ENCODE measurements around the gene DRC7. TPM values are rescaled to one million over a fixed set of nuclear protein-coding genes. Genes with fewer than 3 reads are reported as not detected.

DRC7 gene
- total and polyA plus RNA-seq, 4 donors: 0.06 to 1.8 (median 0.08) TPM; not detected in 1

DNA sequence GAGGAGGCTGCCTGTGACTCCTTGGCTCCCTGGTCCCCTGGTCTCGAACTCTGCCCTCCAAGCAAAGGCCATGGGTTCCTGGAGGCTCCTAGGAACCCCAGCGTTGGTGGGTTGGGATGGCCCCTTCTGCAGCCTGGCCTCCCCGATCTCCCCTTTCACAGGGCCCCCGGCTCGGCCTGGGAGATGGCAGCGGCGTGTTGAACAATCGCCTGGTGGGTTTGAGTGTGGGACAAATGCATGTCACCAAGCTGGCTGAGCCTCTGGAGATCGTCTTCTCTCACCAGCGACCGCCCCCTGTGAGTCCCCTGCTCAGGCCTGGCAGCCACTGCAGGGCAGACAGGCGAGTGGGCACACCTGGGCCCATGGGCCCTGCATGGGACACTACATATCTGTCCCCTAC is 15.6 kb upstream of the DRC7 start:
- 95% methylated on average over 12 of the region's 12 CpGs for whole genome bisulfite sequencing
- Histone ChIP-seq H3K4me3 (ENCODE audit: low read depth in 1 of 3, low read length in 3 of 3) (no peak overlapping the region), H3K4me1 (ENCODE audit: control insufficient read depth in 4 of 4, insufficient read depth in 4 of 4, low read length in 3 of 4) (peaks cover 5 to 27% (median 15%) of the 10 kb centered on the region in 4 donors), H3K36me3 (ENCODE audit: control insufficient read depth in 4 of 4, insufficient read depth in 3 of 4, low read depth in 1 of 4, low read length in 3 of 4) (no peaks in the 10 kb centered on the region), H3K27me3 (ENCODE audit: control insufficient read depth in 4 of 4, insufficient read depth in 4 of 4, low read length in 3 of 4) (no peaks in the 10 kb centered on the region), H3K9ac (ENCODE audit: low read depth in 1 of 2, low read length in 2 of 2) (no peak overlapping the region), H3K9me3 (ENCODE audit: control insufficient read depth in 4 of 4, low read length in 3 of 4) (no peaks in the 10 kb centered on the region), H3K27ac (ENCODE audit: low read depth in 1 of 2, low read length in 2 of 2) (no peak overlapping the region)
- no peak for DNase-seq (ENCODE audit: low spot score)
- TF ChIP-seq, protein P1, sequence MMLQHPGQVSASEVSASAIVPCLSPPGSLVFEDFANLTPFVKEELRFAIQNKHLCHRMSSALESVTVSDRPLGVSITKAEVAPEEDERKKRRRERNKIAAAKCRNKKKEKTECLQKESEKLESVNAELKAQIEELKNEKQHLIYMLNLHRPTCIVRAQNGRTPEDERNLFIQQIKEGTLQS (IDR thresholded peaks at IDR 0.05): no peak
- no peak for TF ChIP-seq SP1 (IDR thresholded peaks at IDR 0.05)
- TF ChIP-seq FOXA1 (IDR thresholded peaks at IDR 0.05): no peak
- no peak for TF ChIP-seq EGR1 (IDR thresholded peaks at IDR 0.05; ENCODE audit: low read depth in 2 of 2)
- no peak for TF ChIP-seq HNF4A (conservative IDR thresholded peaks at IDR 0.05)
- TF ChIP-seq JUND (IDR thresholded peaks at IDR 0.05): no peak
- no peak for TF ChIP-seq RXRA (IDR thresholded peaks at IDR 0.05)

DNA sequence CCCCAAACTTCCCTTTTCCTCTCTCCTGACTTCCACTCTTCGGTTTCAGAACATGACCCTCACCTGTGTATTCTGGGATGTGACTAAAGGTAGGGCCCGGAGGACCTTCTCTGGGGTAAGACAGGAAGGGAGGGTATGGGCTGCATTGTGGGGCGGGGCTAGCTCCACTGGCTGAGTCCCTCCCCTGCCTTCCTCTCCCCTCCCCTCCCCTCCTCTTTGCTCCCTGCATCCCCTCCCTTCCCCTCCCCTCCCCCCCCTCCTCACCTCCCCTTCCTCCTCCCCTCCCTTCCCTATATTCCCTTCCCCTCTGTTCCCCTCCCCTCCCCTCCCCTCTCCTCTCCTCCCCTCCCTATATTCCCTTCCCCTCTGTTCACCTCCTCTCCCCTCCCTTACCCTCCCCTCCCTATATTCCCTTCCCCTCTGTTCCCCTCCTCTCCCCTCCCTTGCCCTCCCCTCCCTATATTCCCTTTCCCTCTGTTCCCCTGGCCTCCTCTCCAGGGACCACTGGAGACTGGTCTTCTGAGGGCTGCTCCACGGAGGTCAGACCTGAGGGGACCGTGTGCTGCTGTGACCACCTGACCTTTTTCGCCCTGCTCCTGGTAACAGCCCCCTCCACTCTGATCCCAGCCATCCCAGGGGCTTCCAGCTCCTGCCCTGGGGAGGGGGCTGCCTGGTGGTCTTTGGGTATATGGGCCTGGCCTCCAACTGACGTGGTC is 14.7 kb upstream of the DRC7 start:
- H3K9ac ChIP-seq (ENCODE audit: low read depth in 1 of 2, low read length in 2 of 2): no peak overlapping the region
- no peaks in the 10 kb centered on the region for H3K36me3 ChIP-seq (ENCODE audit: control insufficient read depth in 4 of 4, insufficient read depth in 3 of 4, low read depth in 1 of 4, low read length in 3 of 4)
- peaks cover 5 to 27% (median 15%) of the 10 kb centered on the region in 4 donors for H3K4me1 ChIP-seq (ENCODE audit: control insufficient read depth in 4 of 4, insufficient read depth in 4 of 4, low read length in 3 of 4)
- TF ChIP-seq GABPA (IDR thresholded peaks at IDR 0.05 in 1 of 2, conservative IDR thresholded peaks at IDR 0.05 in 1 of 2) (no peak), TAF1 (conservative IDR thresholded peaks at IDR 0.05) (no peak), FOXA2 (IDR thresholded peaks at IDR 0.05) (no peak), RAD21 (IDR thresholded peaks at IDR 0.05) (no peak), YY1 (IDR thresholded peaks at IDR 0.05) (no peak), JUND (IDR thresholded peaks at IDR 0.05) (no peak), NR2F2 (IDR thresholded peaks at IDR 0.05) (no peak), HNF4A (conservative IDR thresholded peaks at IDR 0.05) (no peak), SP1 (IDR thresholded peaks at IDR 0.05) (no peak), RXRA (IDR thresholded peaks at IDR 0.05) (no peak), EGR1 (IDR thresholded peaks at IDR 0.05; ENCODE audit: low read depth in 2 of 2) (no peak), HNF4G (IDR thresholded peaks at IDR 0.05) (no peak), FOXA1 (IDR thresholded peaks at IDR 0.05) (no peak)
- TF ChIP-seq, protein P2, sequence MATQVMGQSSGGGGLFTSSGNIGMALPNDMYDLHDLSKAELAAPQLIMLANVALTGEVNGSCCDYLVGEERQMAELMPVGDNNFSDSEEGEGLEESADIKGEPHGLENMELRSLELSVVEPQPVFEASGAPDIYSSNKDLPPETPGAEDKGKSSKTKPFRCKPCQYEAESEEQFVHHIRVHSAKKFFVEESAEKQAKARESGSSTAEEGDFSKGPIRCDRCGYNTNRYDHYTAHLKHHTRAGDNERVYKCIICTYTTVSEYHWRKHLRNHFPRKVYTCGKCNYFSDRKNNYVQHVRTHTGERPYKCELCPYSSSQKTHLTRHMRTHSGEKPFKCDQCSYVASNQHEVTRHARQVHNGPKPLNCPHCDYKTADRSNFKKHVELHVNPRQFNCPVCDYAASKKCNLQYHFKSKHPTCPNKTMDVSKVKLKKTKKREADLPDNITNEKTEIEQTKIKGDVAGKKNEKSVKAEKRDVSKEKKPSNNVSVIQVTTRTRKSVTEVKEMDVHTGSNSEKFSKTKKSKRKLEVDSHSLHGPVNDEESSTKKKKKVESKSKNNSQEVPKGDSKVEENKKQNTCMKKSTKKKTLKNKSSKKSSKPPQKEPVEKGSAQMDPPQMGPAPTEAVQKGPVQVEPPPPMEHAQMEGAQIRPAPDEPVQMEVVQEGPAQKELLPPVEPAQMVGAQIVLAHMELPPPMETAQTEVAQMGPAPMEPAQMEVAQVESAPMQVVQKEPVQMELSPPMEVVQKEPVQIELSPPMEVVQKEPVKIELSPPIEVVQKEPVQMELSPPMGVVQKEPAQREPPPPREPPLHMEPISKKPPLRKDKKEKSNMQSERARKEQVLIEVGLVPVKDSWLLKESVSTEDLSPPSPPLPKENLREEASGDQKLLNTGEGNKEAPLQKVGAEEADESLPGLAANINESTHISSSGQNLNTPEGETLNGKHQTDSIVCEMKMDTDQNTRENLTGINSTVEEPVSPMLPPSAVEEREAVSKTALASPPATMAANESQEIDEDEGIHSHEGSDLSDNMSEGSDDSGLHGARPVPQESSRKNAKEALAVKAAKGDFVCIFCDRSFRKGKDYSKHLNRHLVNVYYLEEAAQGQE (IDR thresholded peaks at IDR 0.05): no peak
- TF ChIP-seq, protein P3, sequence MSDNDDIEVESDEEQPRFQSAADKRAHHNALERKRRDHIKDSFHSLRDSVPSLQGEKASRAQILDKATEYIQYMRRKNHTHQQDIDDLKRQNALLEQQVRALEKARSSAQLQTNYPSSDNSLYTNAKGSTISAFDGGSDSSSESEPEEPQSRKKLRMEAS (IDR thresholded peaks at IDR 0.05): no peak
- TF ChIP-seq, protein P1 (IDR thresholded peaks at IDR 0.05): no peak
- TF ChIP-seq, protein P4, sequence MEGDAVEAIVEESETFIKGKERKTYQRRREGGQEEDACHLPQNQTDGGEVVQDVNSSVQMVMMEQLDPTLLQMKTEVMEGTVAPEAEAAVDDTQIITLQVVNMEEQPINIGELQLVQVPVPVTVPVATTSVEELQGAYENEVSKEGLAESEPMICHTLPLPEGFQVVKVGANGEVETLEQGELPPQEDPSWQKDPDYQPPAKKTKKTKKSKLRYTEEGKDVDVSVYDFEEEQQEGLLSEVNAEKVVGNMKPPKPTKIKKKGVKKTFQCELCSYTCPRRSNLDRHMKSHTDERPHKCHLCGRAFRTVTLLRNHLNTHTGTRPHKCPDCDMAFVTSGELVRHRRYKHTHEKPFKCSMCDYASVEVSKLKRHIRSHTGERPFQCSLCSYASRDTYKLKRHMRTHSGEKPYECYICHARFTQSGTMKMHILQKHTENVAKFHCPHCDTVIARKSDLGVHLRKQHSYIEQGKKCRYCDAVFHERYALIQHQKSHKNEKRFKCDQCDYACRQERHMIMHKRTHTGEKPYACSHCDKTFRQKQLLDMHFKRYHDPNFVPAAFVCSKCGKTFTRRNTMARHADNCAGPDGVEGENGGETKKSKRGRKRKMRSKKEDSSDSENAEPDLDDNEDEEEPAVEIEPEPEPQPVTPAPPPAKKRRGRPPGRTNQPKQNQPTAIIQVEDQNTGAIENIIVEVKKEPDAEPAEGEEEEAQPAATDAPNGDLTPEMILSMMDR (IDR thresholded peaks at IDR 0.05; ENCODE audit: low read depth, low read length, missing input control): no peak
- TF ChIP-seq, protein P5, sequence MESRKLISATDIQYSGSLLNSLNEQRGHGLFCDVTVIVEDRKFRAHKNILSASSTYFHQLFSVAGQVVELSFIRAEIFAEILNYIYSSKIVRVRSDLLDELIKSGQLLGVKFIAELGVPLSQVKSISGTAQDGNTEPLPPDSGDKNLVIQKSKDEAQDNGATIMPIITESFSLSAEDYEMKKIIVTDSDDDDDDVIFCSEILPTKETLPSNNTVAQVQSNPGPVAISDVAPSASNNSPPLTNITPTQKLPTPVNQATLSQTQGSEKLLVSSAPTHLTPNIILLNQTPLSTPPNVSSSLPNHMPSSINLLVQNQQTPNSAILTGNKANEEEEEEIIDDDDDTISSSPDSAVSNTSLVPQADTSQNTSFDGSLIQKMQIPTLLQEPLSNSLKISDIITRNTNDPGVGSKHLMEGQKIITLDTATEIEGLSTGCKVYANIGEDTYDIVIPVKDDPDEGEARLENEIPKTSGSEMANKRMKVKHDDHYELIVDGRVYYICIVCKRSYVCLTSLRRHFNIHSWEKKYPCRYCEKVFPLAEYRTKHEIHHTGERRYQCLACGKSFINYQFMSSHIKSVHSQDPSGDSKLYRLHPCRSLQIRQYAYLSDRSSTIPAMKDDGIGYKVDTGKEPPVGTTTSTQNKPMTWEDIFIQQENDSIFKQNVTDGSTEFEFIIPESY (IDR thresholded peaks at IDR 0.05): no peak
- H3K27me3 ChIP-seq (ENCODE audit: control insufficient read depth in 4 of 4, insufficient read depth in 4 of 4, low read length in 3 of 4): no peaks in the 10 kb centered on the region
- H3K9me3 ChIP-seq (ENCODE audit: control insufficient read depth in 4 of 4, low read length in 3 of 4): no peaks in the 10 kb centered on the region
- no peak overlapping the region for H3K27ac ChIP-seq (ENCODE audit: low read depth in 1 of 2, low read length in 2 of 2)
- 87% methylated on average over 7 of the region's 7 CpGs for WGBS
- no peak for DNase-seq (ENCODE audit: low spot score)
- no peak overlapping the region for H3K4me3 ChIP-seq (ENCODE audit: low read depth in 1 of 3, low read length in 3 of 3)
